GM12892 (cell line): ENCODE measurements around the gene HYDIN.
"Not testable (repeated sequence)": the region's sequence is repeated elsewhere in the genome, so short reads cannot be mapped to it uniquely, and the experiment has no call there.

Experiments used
- POLR2A ChIP-seq: IDR thresholded peaks from 2 replicates; pipeline ENCODE4 v1.6.1; 2011; ENCODE audit warnings: low read depth, low read length, control low read depth
- POLR2AphosphoS5 ChIP-seq: IDR thresholded peaks from 2 replicates; pipeline ENCODE4 v1.6.1; 2011; ENCODE audit warnings: low read depth, low read length, control low read depth
- TAF1 ChIP-seq: IDR thresholded peaks from 2 replicates; pipeline ENCODE4 v1.6.1; 2011; ENCODE audit warnings: low read depth, mild to moderate bottlenecking, control low read depth, low read length, borderline replicate concordance

DNA sequence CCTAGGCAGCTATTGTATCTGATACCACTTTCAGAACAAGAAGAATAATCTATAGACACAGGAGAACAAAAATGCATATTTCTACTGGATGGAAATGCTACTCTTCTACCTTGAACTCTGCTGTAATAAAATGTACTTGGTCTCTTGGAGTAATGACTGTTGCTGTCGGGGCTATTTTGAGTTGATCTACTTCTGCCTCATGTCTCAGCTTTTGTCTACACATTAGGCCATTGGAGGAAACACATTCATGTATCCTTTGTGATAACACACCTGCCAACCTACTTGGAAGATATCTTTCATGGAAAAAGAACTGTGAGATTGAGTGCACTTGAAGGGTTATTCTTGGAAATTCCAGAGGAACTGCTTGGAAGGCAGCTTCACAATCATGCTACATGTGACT is 159.9 kb downstream of the HYDIN start:
- not testable (repeated sequence) for TF ChIP-seq POLR2A, POLR2AphosphoS5, TAF1
